ENCODE data around the gene DCLRE1C.
"Not testable (repeated sequence)": the region's sequence is repeated elsewhere in the genome, so short reads cannot be mapped to it uniquely, and the experiment has no call there.

The DCLRE1C gene

DNA sequence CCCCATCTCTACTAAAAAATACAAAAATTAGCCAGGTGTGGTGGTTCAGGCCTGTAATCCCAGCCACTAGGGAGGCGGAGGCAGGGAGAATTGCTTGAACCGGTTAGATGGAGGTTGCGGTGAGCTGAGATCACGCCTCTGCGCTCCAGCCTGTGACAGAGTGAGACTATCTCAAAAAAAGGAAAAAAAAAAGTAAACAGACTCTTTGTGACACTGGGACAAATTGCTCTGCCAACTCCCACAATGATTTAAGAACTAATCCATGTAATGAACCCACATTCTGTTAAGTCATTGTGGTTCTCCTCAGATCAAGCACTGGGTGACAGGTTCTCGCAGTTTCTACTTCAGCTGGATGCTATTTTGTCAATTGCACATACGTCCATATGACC, 11.0 kb downstream of the DCLRE1C start:
- H3K4me3 ChIP-seq (ENCODE audit: low read length); DNase-seq (ENCODE audit: low read depth, low spot score); H3K36me3 ChIP-seq (ENCODE audit: control insufficient read depth, insufficient read depth, low read length); H3K27me3 ChIP-seq (ENCODE audit: control insufficient read depth, insufficient read depth, low read length); H3K4me1 ChIP-seq (ENCODE audit: control insufficient read depth, insufficient read depth, low read length); H3K27ac ChIP-seq (ENCODE audit: low read length); H3K9me3 ChIP-seq (ENCODE audit: control insufficient read depth, insufficient read depth, low read length): not testable (repeated sequence)
- WGBS (ENCODE audit: insufficient coverage, insufficient read length) = no CpG with 5 or more reads among the region's 7 CpGs

DNA sequence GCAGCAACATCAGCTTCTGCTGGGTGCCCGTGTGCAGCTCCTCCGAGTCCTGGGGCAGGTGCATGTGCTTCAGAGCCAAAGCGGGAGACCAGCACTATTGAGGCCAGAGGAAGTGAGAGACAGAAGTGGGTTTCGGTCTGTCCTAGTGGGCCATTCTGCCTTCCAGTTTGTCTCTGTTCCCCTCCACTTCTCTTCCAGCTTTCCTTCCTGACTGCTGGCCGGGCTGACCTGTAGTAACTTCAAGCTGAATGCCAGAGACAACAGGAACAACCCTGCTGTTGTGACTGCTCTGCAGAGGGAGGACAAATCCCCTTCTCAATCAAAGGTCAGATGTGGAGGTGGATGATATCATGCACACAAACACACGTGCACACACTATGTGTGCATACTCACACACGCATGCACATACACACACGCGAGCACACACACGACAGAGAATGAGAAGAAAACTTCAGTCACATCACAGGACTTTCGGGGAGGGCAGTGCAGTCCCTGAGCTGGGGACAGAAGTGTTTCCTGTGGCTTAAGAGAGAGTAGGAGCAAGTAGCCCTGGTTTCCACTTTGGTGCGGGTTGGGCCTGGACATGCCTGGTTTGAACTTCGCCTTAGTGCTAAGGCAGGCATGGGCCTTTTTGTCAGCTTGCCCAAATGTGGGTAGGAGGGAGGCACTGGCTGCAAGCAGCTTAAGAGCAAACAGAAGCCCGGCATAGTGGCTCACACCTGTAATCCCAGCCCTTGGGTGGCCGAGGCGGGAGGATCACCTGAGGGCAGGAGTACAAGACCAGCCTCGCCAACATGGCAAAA, 11.5 kb downstream of the DCLRE1C start:
- not testable (repeated sequence) for H3K36me3 ChIP-seq (ENCODE audit: control insufficient read depth, insufficient read depth, low read length); DNase-seq (ENCODE audit: low read depth, low spot score); H3K4me3 ChIP-seq (ENCODE audit: low read length); H3K27me3 ChIP-seq (ENCODE audit: control insufficient read depth, insufficient read depth, low read length); H3K4me1 ChIP-seq (ENCODE audit: control insufficient read depth, insufficient read depth, low read length); H3K9me3 ChIP-seq (ENCODE audit: control insufficient read depth, insufficient read depth, low read length); H3K27ac ChIP-seq (ENCODE audit: low read length)
- no CpG with 5 or more reads among the region's 17 CpGs for WGBS (ENCODE audit: insufficient coverage, insufficient read length)

DNA sequence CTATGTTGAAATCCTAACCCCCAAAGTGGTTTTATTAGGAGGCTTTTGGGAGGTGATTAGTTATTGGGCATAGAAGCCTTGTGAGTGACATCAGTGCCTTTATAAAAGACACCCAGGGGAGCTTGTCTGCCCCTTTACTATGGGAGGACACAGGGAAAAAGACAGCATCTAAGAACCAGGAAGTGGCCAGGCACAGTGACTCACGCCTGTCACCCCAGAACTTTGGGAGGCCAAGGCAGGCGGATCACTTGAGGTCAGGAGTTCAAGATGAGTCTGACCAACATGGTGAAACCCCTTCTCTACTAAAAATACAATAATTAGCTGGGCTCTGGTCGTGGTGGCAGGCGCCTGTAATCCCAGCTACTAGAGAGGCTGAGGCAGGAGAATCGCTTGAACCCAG, 14.9 kb downstream of the DCLRE1C start:
- not testable (repeated sequence) for H3K9me3 ChIP-seq (ENCODE audit: control insufficient read depth, insufficient read depth, low read length); H3K36me3 ChIP-seq (ENCODE audit: control insufficient read depth, insufficient read depth, low read length); DNase-seq (ENCODE audit: low read depth, low spot score); H3K27me3 ChIP-seq (ENCODE audit: control insufficient read depth, insufficient read depth, low read length); H3K4me3 ChIP-seq (ENCODE audit: low read length); H3K27ac ChIP-seq (ENCODE audit: low read length); H3K4me1 ChIP-seq (ENCODE audit: control insufficient read depth, insufficient read depth, low read length)
- WGBS (ENCODE audit: insufficient coverage, insufficient read length) = no CpG with 5 or more reads among the region's 5 CpGs

DNA sequence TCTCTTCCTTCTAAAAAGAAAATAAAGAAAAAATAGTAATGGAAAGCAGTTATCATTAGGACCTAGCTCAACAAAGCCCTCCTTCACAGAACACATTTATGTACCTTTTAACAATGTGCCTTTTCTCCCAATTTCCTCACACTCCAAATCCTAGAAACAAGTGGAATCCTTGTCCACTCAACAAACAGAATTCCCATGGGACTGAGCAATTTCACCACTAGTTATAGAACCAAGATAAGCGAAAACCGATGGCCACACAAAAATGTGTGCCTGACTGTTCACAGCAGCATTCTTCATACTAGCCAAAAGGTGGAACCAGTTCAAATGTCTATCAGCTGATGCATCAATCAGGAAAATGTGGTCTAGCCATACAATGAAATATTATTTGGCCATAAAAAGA, 17.3 kb downstream of the DCLRE1C start:
- Histone ChIP-seq H3K4me1 (ENCODE audit: control insufficient read depth, insufficient read depth, low read length) (no peaks in the 10 kb centered on the region), H3K9me3 (ENCODE audit: control insufficient read depth, insufficient read depth, low read length) (no peaks in the 10 kb centered on the region), H3K4me3 (ENCODE audit: low read length) (no peak overlapping the region), H3K27ac (ENCODE audit: low read length) (no peak overlapping the region), H3K36me3 (ENCODE audit: control insufficient read depth, insufficient read depth, low read length) (peaks cover 3% of the 10 kb centered on the region; the same call in 1 of the 2 replicates), H3K27me3 (ENCODE audit: control insufficient read depth, insufficient read depth, low read length) (no peaks in the 10 kb centered on the region)
- no CpG with 5 or more reads among the region's 2 CpGs for WGBS (ENCODE audit: insufficient coverage, insufficient read length)
- DNase-seq (ENCODE audit: low read depth, low spot score) = no peak

DNA sequence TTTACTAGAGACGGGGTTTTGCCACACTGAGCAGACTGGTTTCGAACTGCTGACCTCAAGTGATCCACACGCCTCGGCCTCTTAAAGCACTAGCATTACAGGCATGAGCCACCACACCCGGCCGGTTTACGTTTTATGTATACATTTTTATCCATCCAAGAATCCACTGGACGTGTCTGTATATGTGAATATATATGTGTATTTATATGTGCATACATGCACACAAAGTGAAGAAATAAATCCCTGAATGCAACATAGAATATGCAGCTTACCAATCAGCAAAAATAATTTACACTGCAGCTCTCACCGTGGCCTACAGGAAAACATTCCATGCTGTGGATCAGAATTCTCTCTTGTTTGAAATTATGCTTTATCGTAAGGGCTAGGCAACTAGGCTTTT, 23.3 kb downstream of the DCLRE1C start:
- Histone ChIP-seq H3K27me3 (ENCODE audit: control insufficient read depth, insufficient read depth, low read length) (no peaks in the 10 kb centered on the region), H3K4me1 (ENCODE audit: control insufficient read depth, insufficient read depth, low read length) (no peaks in the 10 kb centered on the region), H3K27ac (ENCODE audit: low read length) (no peak overlapping the region), H3K4me3 (ENCODE audit: low read length) (no peak overlapping the region), H3K36me3 (ENCODE audit: control insufficient read depth, insufficient read depth, low read length) (peaks cover 3% of the 10 kb centered on the region; the same call in 1 of the 2 replicates), H3K9me3 (ENCODE audit: control insufficient read depth, insufficient read depth, low read length) (no peaks in the 10 kb centered on the region)
- WGBS (ENCODE audit: insufficient coverage, insufficient read length) = no CpG with 5 or more reads among the region's 10 CpGs
- no peak for DNase-seq (ENCODE audit: low read depth, low spot score)

DNA sequence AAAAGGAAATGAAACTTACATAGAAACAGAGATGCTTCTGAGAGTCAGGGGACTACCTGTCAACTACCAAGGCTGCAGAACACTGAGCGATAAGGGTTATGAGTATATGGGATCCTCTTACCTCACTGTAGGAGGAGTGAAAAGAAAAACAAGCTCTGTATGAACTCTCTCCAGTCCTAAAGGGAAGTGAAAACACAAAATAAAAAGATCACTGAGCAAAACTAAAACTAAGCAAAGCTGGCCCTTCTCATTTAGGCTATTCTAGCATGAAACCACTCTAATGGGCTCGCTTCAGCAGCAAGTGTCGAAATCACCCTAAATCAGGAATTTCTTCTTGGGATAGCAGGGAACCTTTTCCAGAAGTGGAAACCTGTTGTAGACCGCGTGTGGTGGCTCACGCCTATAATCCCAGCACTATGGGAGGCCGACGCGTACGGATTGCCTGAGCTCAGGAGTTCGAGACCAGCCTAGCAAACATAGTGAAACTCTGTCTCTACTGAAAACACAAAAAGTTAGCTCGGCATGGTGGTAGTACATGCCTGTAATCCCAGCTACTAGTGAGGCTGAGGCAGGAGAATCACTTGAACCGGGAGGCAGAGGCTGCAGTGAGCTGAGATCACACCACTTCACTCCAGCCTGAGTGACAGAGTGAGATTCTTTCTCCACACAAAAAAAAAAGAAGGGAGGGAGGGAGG, 27.0 kb downstream of the DCLRE1C start:
- no CpG with 5 or more reads among the region's 13 CpGs for WGBS (ENCODE audit: insufficient coverage, insufficient read length)
- no peaks in the 10 kb centered on the region for H3K27me3 ChIP-seq (ENCODE audit: control insufficient read depth, insufficient read depth, low read length)
- H3K4me3 ChIP-seq (ENCODE audit: low read length) = no peak overlapping the region
- peaks cover 1% of the 10 kb centered on the region; the same call in 1 of the 2 replicates for H3K36me3 ChIP-seq (ENCODE audit: control insufficient read depth, insufficient read depth, low read length)
- H3K27ac ChIP-seq (ENCODE audit: low read length) = no peak overlapping the region
- no peak for DNase-seq (ENCODE audit: low read depth, low spot score)
- no peaks in the 10 kb centered on the region for H3K9me3 ChIP-seq (ENCODE audit: control insufficient read depth, insufficient read depth, low read length)
- no peaks in the 10 kb centered on the region for H3K4me1 ChIP-seq (ENCODE audit: control insufficient read depth, insufficient read depth, low read length)

DNA sequence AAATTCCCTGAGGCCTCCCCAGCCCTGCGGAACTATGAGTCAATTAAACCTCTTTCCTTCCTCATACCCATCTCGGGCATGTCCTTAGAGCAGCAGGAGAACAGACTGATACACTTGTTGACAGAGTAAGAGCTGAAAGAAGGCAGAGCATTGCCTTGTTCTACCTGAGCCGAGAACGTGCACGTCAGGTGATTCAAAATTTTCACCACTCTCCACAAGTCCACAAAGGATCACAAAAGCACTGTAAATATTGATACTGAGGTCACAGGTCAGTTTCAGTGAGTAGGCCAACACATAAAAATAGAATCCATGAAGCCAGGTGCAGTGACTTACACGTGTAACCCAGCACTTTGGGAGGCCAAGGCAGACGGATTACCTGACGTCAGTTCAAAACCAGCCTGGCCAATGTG, 27.8 kb downstream of the DCLRE1C start:
- no peaks in the 10 kb centered on the region for H3K27me3 ChIP-seq (ENCODE audit: control insufficient read depth, insufficient read depth, low read length)
- no peaks in the 10 kb centered on the region for H3K4me1 ChIP-seq (ENCODE audit: control insufficient read depth, insufficient read depth, low read length)
- DNase-seq (ENCODE audit: low read depth, low spot score) = no peak
- H3K9me3 ChIP-seq (ENCODE audit: control insufficient read depth, insufficient read depth, low read length) = no peaks in the 10 kb centered on the region
- H3K36me3 ChIP-seq (ENCODE audit: control insufficient read depth, insufficient read depth, low read length) = peaks cover 3% of the 10 kb centered on the region; the same call in 1 of the 2 replicates
- no peak overlapping the region for H3K4me3 ChIP-seq (ENCODE audit: low read length)
- no peak overlapping the region for H3K27ac ChIP-seq (ENCODE audit: low read length)
- WGBS (ENCODE audit: insufficient coverage, insufficient read length) = no CpG with 5 or more reads among the region's 8 CpGs

DNA sequence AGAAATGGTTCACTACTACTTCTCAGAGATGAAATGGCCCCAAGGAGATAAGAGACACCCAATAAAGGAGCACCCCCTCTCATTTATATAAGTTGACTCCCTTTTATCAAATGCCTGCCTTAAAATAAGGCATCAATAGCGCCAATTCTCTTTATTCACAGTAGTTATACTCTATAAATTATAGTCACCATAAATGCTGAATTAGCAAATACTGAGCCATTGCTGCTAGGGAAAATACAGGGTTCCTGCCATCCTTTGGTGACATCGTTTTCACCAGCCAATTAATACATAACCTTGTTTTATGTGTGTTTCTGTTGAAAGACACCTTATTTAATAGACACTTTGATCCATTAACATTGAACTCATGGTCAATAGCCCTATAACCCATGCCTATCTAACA, 28.6 kb downstream of the DCLRE1C start:
- no CpG with 5 or more reads among the region's 2 CpGs for WGBS (ENCODE audit: insufficient coverage, insufficient read length)
- no peak for DNase-seq (ENCODE audit: low read depth, low spot score)
- H3K9me3 ChIP-seq (ENCODE audit: control insufficient read depth, insufficient read depth, low read length) = no peaks in the 10 kb centered on the region
- H3K36me3 ChIP-seq (ENCODE audit: control insufficient read depth, insufficient read depth, low read length) = peaks cover 3% of the 10 kb centered on the region; the same call in 1 of the 2 replicates
- H3K4me1 ChIP-seq (ENCODE audit: control insufficient read depth, insufficient read depth, low read length) = no peaks in the 10 kb centered on the region
- H3K27ac ChIP-seq (ENCODE audit: low read length) = no peak overlapping the region
- no peak overlapping the region for H3K4me3 ChIP-seq (ENCODE audit: low read length)
- no peaks in the 10 kb centered on the region for H3K27me3 ChIP-seq (ENCODE audit: control insufficient read depth, insufficient read depth, low read length)

DNA sequence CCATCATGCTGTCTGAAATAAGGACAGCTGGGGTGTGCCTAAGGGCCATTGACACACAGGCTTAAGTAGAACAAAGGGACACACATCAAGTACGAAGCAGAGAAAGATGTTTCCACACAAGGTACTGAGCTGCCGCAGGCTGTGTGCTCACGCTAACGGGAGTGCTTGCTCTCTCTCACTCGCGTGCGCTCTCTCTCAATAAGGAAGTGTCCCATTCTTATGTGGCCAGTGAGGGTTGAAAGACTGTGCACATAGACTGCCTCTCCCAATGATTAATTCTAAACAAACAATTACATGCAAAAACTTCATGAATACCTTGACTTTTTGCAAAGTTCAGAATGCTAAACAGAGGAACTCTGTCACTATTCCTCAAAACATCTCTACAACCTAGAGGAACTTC, 29.9 kb downstream of the DCLRE1C start:
- H3K27me3 ChIP-seq (ENCODE audit: control insufficient read depth, insufficient read depth, low read length) = no peaks in the 10 kb centered on the region
- no peak for DNase-seq (ENCODE audit: low read depth, low spot score)
- H3K4me1 ChIP-seq (ENCODE audit: control insufficient read depth, insufficient read depth, low read length) = no peaks in the 10 kb centered on the region
- H3K27ac ChIP-seq (ENCODE audit: low read length) = no peak overlapping the region
- WGBS (ENCODE audit: insufficient coverage, insufficient read length) = no CpG with 5 or more reads among the region's 7 CpGs
- peaks cover 3% of the 10 kb centered on the region; the same call in 1 of the 2 replicates for H3K36me3 ChIP-seq (ENCODE audit: control insufficient read depth, insufficient read depth, low read length)
- H3K9me3 ChIP-seq (ENCODE audit: control insufficient read depth, insufficient read depth, low read length) = no peaks in the 10 kb centered on the region
- H3K4me3 ChIP-seq (ENCODE audit: low read length) = no peak overlapping the region

DNA sequence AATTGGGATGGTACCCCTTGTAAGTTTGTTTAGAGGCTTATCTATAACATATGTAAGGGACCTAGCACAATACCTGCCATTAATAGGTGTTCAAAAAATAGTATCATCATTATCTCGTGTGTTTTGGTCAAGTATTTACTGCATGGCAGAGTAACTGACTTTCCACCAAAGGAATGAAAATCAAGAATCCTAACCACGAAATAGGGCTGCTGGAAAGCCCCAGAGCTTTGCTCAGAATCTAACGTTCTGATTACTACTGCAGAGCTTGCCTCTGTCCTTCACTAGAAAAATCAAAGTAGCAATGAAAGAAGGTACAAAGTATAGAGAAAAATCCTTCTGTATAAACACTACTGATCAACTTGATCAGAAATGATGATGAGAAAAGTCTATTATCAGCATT, 34.9 kb downstream of the DCLRE1C start:
- Histone ChIP-seq H3K36me3 (ENCODE audit: control insufficient read depth, insufficient read depth, low read length) (peaks cover 3% of the 10 kb centered on the region; the same call in 1 of the 2 replicates), H3K27ac (ENCODE audit: low read length) (no peak overlapping the region), H3K27me3 (ENCODE audit: control insufficient read depth, insufficient read depth, low read length) (no peaks in the 10 kb centered on the region), H3K4me3 (ENCODE audit: low read length) (no peak overlapping the region), H3K4me1 (ENCODE audit: control insufficient read depth, insufficient read depth, low read length) (no peaks in the 10 kb centered on the region), H3K9me3 (ENCODE audit: control insufficient read depth, insufficient read depth, low read length) (no peaks in the 10 kb centered on the region)
- no peak for DNase-seq (ENCODE audit: low read depth, low spot score)
- WGBS (ENCODE audit: insufficient coverage, insufficient read length) = no CpG with 5 or more reads among the region's 3 CpGs

Data from iPS DF 6.9 (cell line).